Activated CD8-positive, alpha-beta memory T cell treated with anti-CD3 and anti-CD28 coated beads, Interleukin-2, amount 50 U/mL, for 24 hours (primary cell): ENCODE data around the gene POLL.

Source experiments
- DNase-seq: peaks from one replicate; pipeline ENCODE4 v3.0.0-alpha.2; 2020; ENCODE audit errors: extremely low read depth

Gene POLL

GRCh38 chr10:101560298-101561067 is 27.6 kb downstream of the POLL start:
- no peak for DNase-seq

- DNase-seq: no peak
Measured at GRCh38 chr10:101559596-101560297, 28.3 kb downstream of the POLL start.

- DNase-seq: no peak
Measured at GRCh38 chr10:101558671-101559595, 29.1 kb downstream of the POLL start.

- DNase-seq: no peak
Measured at GRCh38 chr10:101558204-101558603, 29.9 kb downstream of the POLL start.

- no peak for DNase-seq
Measured at GRCh38 chr10:101557541-101557940, 30.5 kb downstream of the POLL start.

- no peak for DNase-seq
Measured at GRCh38 chr10:101552442-101552841, 35.6 kb downstream of the POLL start.

GRCh38 chr10:101550965-101551364 is 37.1 kb downstream of the POLL start:
- no peak for DNase-seq

GRCh38 chr10:101545898-101546297 is 42.2 kb downstream of the POLL start:
- DNase-seq: no peak

GRCh38 chr10:101538446-101538845 is 49.6 kb downstream of the POLL start:
- DNase-seq: no peak

GRCh38 chr10:101536800-101537199 is 51.3 kb downstream of the POLL start:
- DNase-seq: no peak

- no peak for DNase-seq
Measured at GRCh38 chr10:101535949-101536348, 52.1 kb downstream of the POLL start.

- DNase-seq: no peak
Measured at GRCh38 chr10:101529725-101530553, 58.1 kb downstream of the POLL start.

GRCh38 chr10:101529207-101529606 is 58.9 kb downstream of the POLL start:
- DNase-seq: no peak
